Measurements from ENCODE around the gene DCTN3.
"Not testable (repeated sequence)": the region's sequence is repeated elsewhere in the genome, so short reads cannot be mapped to it uniquely, and the experiment has no call there.

DCTN3 gene

GRCh38 chr9:34646211-34647083, 26.2 kb upstream of the DCTN3 start, which contains the start of gene GALT:
Gene GALT (plus strand): TSS chr9:34646675. CDS start chr9:34646705, 30 bp downstream.
- DNase-seq: peak; percentile 78

- no peak for DNase-seq
These were observed 24.5 kb upstream of the DCTN3 start for GRCh38 chr9:34644766-34645314.

GRCh38 chr9:34642679-34643078, 22.4 kb upstream of the DCTN3 start:
- no peak for DNase-seq

GRCh38 chr9:34639322-34639721, 19.0 kb upstream of the DCTN3 start:
- not testable (repeated sequence) for DNase-seq

- no peak for DNase-seq
These were observed 17.8 kb upstream of the DCTN3 start for GRCh38 chr9:34638138-34638445.

GRCh38 chr9:34637356-34638137, 17.3 kb upstream of the DCTN3 start, which contains the start of gene SIGMAR1:
Gene SIGMAR1 (minus strand): TSS chr9:34637787. CDS start chr9:34637697, 90 bp downstream.
- peak; percentile 76 for DNase-seq

DNA sequence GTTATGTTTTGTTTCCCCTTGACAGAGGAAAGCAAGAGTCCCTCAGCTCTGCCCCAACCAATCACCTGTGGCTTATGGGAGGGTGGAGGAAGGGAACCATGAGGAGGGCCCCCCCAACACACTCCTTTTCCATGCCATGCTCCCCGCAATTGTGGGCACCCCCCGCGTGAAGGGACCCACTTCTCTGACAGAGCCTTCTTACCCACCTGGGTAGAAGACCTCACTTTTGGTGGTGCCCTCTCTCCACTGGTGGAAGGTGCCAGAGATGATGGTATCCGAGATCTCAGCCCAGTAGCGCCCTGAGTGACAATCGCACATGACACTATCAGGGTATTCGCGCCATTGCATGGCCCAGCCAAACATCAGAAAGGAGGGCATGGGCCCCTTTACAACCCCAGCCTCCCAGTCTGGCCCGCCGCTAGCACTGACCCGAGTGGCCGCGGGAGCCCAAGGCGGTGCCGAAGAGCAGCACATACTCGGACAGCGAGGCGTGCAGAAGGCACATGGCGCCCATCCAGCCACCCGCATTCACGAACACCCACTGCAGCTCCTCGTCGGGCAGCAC, 16.6 kb upstream of the DCTN3 start:
- no peak for DNase-seq

GRCh38 chr9:34635556-34635955, 15.3 kb upstream of the DCTN3 start:
- no peak for DNase-seq

- DNase-seq: no peak
These were observed 14.4 kb upstream of the DCTN3 start for GRCh38 chr9:34634551-34635248.

- DNase-seq: peak; percentile 34
These were observed 13.7 kb upstream of the DCTN3 start for GRCh38 chr9:34633851-34634550.

DNA sequence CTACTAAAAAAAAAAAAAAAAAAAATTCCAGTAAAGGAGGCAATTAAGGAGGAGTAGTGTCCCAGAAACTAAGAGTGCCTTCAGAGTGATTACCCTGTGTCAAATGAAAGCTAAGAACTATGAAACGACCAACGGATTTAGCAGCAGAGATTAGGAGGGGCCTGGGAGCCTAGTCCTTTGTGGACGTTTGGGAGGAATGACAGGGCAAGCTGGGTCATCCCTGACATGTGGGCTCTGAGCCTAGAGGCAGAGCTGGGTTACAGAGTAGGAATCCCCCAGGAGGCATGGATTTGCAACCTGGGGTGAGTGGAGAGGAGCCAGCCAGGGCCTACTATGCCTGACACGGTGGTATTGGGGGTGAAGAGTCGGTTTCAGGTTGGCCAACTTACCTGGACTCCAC, 12.9 kb upstream of the DCTN3 start:
- DNase-seq: no peak

DNA sequence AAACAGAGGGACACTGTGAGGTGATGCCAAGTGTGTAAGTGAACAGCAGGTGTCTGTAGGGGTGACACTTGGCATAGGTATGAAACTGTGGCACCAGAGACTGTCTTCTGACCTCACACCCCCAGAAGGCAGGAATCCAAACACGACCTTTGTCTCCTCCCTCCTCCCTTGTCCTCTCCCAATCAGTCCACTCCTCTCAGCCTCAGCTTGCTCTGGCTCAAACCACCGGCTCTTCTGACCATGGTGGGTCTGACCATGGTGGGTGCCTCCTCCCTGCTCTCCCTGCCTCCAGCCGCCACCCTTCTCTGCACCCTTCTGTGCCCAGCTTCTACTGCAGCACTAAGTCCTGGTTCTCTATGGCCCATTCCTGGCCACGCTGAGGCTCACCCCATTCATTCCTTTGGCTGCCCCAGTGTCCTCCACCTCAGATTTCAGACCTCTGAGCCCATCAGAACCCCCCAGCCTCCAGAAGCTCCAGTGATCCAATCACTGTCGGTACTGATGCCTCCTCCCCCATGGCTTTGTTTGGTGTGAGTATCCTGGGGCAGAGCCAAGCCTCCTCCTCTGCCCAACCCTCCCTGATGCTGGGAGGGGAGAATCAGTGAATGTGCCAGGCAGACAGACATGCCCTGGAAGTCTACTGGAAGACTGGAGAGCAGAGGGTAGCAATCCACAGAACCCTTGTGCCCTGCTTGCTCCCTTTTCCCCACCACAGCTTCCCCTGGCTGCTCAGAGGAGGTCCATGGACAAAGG, 10.3 kb upstream of the DCTN3 start:
- DNase-seq: no peak

DNA sequence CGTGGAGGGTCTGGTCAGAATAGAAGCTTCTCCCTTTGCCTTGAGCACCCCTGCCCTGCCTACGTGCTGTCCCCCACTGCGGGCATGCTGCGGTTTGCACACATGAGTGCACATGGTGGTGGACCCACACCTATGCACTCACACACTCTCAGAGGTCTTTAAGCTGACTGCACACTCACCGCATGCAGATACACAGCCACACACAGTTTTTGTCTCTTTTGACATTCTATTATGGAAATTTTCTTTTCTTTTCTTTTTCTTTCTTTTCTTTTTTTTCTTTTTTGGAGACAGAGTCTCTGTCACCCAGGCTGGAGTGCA, 9.2 kb upstream of the DCTN3 start:
- DNase-seq: no peak

- no peak for DNase-seq
These were observed 8.6 kb upstream of the DCTN3 start, which contains the start of gene ARID3C for GRCh38 chr9:34628656-34629490. Gene ARID3C (minus strand): TSS chr9:34629066. CDS start chr9:34628014, 1,052 bp downstream.

DNA sequence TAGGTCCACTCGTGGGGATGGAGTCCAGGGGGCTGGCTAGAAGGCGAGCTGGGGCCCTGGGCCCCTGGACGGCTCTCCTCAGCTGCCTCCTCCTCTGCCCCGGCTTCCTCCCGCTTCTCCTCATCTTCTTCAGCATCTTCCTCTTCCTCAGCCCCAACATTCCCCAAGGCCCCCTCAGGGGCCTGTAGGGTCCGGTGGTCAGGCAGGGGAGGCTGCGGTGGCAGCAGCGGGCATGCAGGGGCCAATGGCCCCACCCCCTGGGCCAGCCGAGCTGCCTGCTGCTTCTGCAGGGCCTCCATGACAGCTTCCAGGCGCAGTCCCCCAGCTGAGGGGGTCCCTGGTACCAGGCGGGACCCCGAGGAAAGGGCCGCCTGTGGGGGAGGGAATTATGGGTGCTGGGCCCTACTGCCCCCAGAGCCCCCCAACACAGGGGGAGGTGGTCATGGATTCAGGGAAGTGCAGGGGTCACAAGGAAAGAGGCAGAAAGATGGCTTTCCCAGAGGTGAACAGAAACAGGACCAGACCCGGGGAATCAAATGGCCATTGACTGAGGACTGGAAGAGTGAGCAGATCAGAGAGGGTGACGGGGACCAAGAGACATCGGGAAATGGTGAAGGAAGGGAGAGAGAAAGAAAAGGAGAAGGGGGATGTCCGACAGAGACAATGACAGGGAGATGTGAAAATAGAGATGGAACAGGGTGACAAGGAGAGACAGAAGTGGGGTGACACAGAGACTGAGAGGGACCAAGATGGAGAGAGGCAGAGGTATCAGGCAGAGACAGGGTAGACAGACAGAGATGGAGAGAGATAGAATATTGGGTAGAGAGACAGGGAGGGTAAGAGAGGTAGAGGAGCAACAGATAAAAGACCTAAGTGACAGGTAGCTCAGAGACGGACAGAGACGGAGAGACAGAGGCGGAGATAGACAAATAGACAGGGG, 7.7 kb upstream of the DCTN3 start:
- no peak for DNase-seq

DNA sequence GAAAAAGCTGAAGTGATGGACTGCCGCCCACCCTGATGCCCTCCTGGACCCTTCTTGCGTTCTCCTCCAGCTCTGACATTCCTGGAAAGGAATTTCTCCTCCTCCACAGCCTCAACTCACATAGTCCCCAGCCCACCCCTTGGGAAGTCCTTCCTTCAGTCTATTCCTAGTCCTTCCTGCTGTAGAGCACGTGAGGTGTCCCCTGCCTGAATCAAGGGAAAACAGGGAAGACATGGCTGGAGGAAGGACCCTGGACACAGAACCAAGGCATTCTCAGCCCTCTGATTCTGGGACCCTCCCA, 4.8 kb upstream of the DCTN3 start:
- DNase-seq: no peak

GRCh38 chr9:34624475-34625185, 4.3 kb upstream of the DCTN3 start:
- DNase-seq: no peak

GRCh38 chr9:34623374-34624235, 3.3 kb upstream of the DCTN3 start:
- no peak for DNase-seq

Measured in NCI-H2029 treated with DMSO at 0.1 percent for 48 hours (cell line).